ENCODE data around the gene TACC2.

- TF ChIP-seq CTCF (IDR thresholded peaks at IDR 0.05), result no peak
- no peak for TF ChIP-seq EZH2 (IDR thresholded peaks at IDR 0.05; ENCODE audit: borderline replicate concordance, insufficient read depth, low read depth, low read length, poor library complexity, severe bottlenecking)
Measured at GRCh38 chr10:122213766-122214165, 224.8 kb downstream of the TACC2 start.

Measured in B cell (primary cell).